ENCODE results near the gene MRPL17. TPM values are rescaled to one million over a fixed set of nuclear protein-coding genes. Genes with fewer than 3 reads are reported as not detected.
"Not testable (repeated sequence)": the region's sequence is repeated elsewhere in the genome, so short reads cannot be mapped to it uniquely, and the experiment has no call there.

MRPL17 gene
- total RNA-seq, 4 donors from 2014 or later = 30.6 to 452 (median 55.0) TPM

- Histone ChIP-seq H3K27me3 (no peaks in the 10 kb centered on the region), H3K4me3 (no peak overlapping the region), H3K4me1 (no peaks in the 10 kb centered on the region), H3K9me3 (no peaks in the 10 kb centered on the region), H3K27ac (no peak overlapping the region), H3K36me3 (no peaks in the 10 kb centered on the region)
- intact Hi-C loops (cut with DNase I; ENCODE audit: low total_unique reads) = no loop called here
- no peak for DNase-seq
- TF ChIP-seq CTCF (IDR thresholded peaks at IDR 0.05) = no peak
- TF ChIP-seq POLR2A (IDR thresholded peaks at IDR 0.05) = no peak
Observed at GRCh38 chr11:6692128-6692527, 9.0 kb upstream of the MRPL17 start.

GRCh38 chr11:6690431-6691132 is 7.4 kb upstream of the MRPL17 start:
- H3K4me1 ChIP-seq; H3K27ac ChIP-seq; H3K36me3 ChIP-seq; H3K27me3 ChIP-seq; intact Hi-C loops (cut with DNase I; ENCODE audit: low total_unique reads); DNase-seq; H3K9me3 ChIP-seq; H3K4me3 ChIP-seq: not testable (repeated sequence)

GRCh38 chr11:6687876-6688275 is 4.7 kb upstream of the MRPL17 start:
- no peaks in the 10 kb centered on the region for H3K4me1 ChIP-seq
- H3K9me3 ChIP-seq = no peaks in the 10 kb centered on the region
- no peak for DNase-seq
- no peaks in the 10 kb centered on the region for H3K36me3 ChIP-seq
- intact Hi-C loops (cut with DNase I; ENCODE audit: low total_unique reads) = loop anchor here (10.0 kb wide), 1 partner anchor 73 kb away; the partner anchor contains the start of genes TAF10 and TPP1
- H3K27ac ChIP-seq = no peak overlapping the region
- no peak overlapping the region for H3K4me3 ChIP-seq
- TF ChIP-seq POLR2A (IDR thresholded peaks at IDR 0.05) (no peak), CTCF (IDR thresholded peaks at IDR 0.05) (no peak)
- H3K27me3 ChIP-seq = no peaks in the 10 kb centered on the region

- no peak for DNase-seq
- no peak overlapping the region for H3K27ac ChIP-seq
- no peaks in the 10 kb centered on the region for H3K9me3 ChIP-seq
- H3K27me3 ChIP-seq = no peaks in the 10 kb centered on the region
- no peaks in the 10 kb centered on the region for H3K36me3 ChIP-seq
- H3K4me3 ChIP-seq = no peak overlapping the region
- no peak for TF ChIP-seq CTCF (IDR thresholded peaks at IDR 0.05)
- no peak for TF ChIP-seq POLR2A (IDR thresholded peaks at IDR 0.05)
- H3K4me1 ChIP-seq = peaks cover 7 to 15% of the 10 kb centered on the region in 2 donors
- intact Hi-C loops (cut with DNase I; ENCODE audit: low total_unique reads) = loop anchor here (10.0 kb wide), 1 partner anchor 71 kb away; the partner anchor contains the start of genes TAF10 and TPP1
Observed at GRCh38 chr11:6686006-6686405, 2.9 kb upstream of the MRPL17 start.

GRCh38 chr11:6684068-6684467 is 928 bp upstream of the MRPL17 start:
- intact Hi-C loops (cut with DNase I; ENCODE audit: low total_unique reads) = loop anchor here (5.0 to 10.0 kb wide), 2 partner anchors 69 to 147 kb away; partner anchors contain the start of genes TAF10 and TPP1
- Histone ChIP-seq H3K4me1 (peaks cover 7 to 17% of the 10 kb centered on the region in 2 donors), H3K27ac (peak overlapping the region; percentile 89 to 93)
- DNase-seq = peak in 1 of 2 donors; percentile 31
- not testable (repeated sequence) for H3K4me3 ChIP-seq, H3K9me3 ChIP-seq, H3K27me3 ChIP-seq, H3K36me3 ChIP-seq

GRCh38 chr11:6682591-6682935 is 577 bp downstream of the MRPL17 start:
- peaks cover 7 to 17% of the 10 kb centered on the region in 2 donors for H3K4me1 ChIP-seq
- intact Hi-C loops (cut with DNase I; ENCODE audit: low total_unique reads) = loop anchor here (5.0 to 10.0 kb wide), 2 partner anchors 68 to 145 kb away; partner anchors contain the start of genes TAF10 and TPP1
- H3K36me3 ChIP-seq = no peaks in the 10 kb centered on the region
- peak overlapping the region; percentile 80 to 89 for H3K27ac ChIP-seq
- no peaks in the 10 kb centered on the region for H3K27me3 ChIP-seq
- peak overlapping the region; percentile 93 to 98 for H3K4me3 ChIP-seq
- H3K9me3 ChIP-seq = no peaks in the 10 kb centered on the region
- no peak for DNase-seq
- TF ChIP-seq POLR2A (IDR thresholded peaks at IDR 0.05) = no peak
- TF ChIP-seq CTCF (IDR thresholded peaks at IDR 0.05) = no peak
